MCF 10A (cell line): ENCODE data around the gene ZNF777. TPM values are rescaled to one million over a fixed set of nuclear protein-coding genes. Genes with fewer than 3 reads are reported as not detected.

Source experiments
- BruUV-seq: library from RNA; stranded (reverse); fragments of 400-500 nt; replicated peaks from 2 replicates; lab custom pipeline; 2021; lab: Mats Ljungman, UMichigan
- CTCF ChIA-PET: fragments of 300-600 bp; sonication (Branson Sonifier 250); formaldehyde crosslinking; extraction: SDS; loops from one replicate; lab custom pipeline; 2021; ENCODE audit warnings: antibody characterized with exemption, inconsistent platforms; lab: Yijun Ruan, JAX
- POLR2A ChIA-PET: fragments of 300-600, 350-650 bp; sonication (Branson Sonifier 250); formaldehyde crosslinking; extraction: SDS; loops from one replicate; lab custom pipeline; 2020; ENCODE audit warnings: antibody characterized with exemption, inconsistent platforms; lab: Yijun Ruan, JAX
- DNase-seq: peaks from one replicate; pipeline ENCODE4 v3.0.0-alpha.2; 2018; ENCODE audit not compliant: unreplicated experiment
- H3K27ac Mint-ChIP-seq: one replicate; pipeline ENCODE4 v1.8.0; 2022; ENCODE audit warnings: mild to moderate bottlenecking, low read depth, mixed read lengths; ENCODE audit not compliant: unreplicated experiment
- H3K27me3 Mint-ChIP-seq: one replicate; pipeline ENCODE4 v1.8.0; 2022; ENCODE audit warnings: mixed read lengths; ENCODE audit not compliant: insufficient read depth, unreplicated experiment
- H3K36me3 Mint-ChIP-seq: one replicate; pipeline ENCODE4 v1.8.0; 2022; ENCODE audit warnings: mild to moderate bottlenecking, moderate library complexity, mixed read lengths; ENCODE audit not compliant: insufficient read depth, unreplicated experiment
- H3K4me1 Mint-ChIP-seq: one replicate; pipeline ENCODE4 v1.8.0; 2022; ENCODE audit warnings: mixed read lengths; ENCODE audit not compliant: insufficient read depth, unreplicated experiment
- H3K4me3 Mint-ChIP-seq: one replicate; pipeline ENCODE4 v1.8.0; 2022; ENCODE audit warnings: mild to moderate bottlenecking, moderate library complexity, mixed read lengths; ENCODE audit not compliant: unreplicated experiment
- H3K9me3 Mint-ChIP-seq: one replicate; pipeline ENCODE4 v1.8.0; 2022; ENCODE audit warnings: mixed read lengths; ENCODE audit not compliant: unreplicated experiment
- intact Hi-C: fragments of 100-400 bp; cut with micrococcal nuclease; formaldehyde crosslinking; loops from 2 replicates; pipeline ENCODE4 v1.14.1; 2022
- total RNA-seq: library from RNA; stranded (reverse); gene quantifications from 2 replicates; pipeline ENCODE4 v1.2.3, GENCODE V29; 2022
- TF ChIP-seq, protein P1 (sequence below): fragments of 200-600 bp; IDR thresholded peaks from one replicate; pipeline ENCODE4 v1.8.0; 2022; ENCODE audit warnings: antibody characterized with exemption, mild to moderate bottlenecking; ENCODE audit not compliant: unreplicated experiment

The ZNF777 gene
- total RNA-seq, 1 experiment from 2014 or later = 22.9 TPM

DNA sequence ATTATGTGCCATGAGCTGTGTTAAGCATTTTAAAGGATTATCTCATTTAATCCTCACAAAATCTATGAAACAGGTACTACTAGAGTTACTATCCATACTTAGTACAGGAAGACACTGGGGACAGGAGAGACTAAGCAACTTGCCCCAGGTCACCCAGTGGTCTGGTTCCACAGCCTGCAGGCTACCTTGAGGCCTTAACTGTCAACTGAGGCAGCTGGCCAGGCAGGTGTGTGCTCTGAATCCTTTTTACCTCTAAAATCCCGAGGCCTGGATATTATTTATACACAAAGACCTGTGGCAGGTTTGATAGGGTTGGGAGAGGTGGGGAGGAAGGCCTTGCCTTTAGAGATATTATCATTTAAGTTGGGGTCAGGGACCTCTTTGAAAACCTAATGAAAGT lies 3.1 kb downstream of the ZNF777 start:
- no peak for DNase-seq
- H3K4me1 Mint-ChIP-seq = peaks cover 16% of the 10 kb centered on the region
- H3K4me3 Mint-ChIP-seq = no peak overlapping the region
- H3K9me3 Mint-ChIP-seq = no peaks in the 10 kb centered on the region
- no TSS peak for BruUV-seq
- CTCF ChIA-PET = interaction anchor here (0.7 to 1.1 kb wide), 3 partner anchors 32 to 382 kb away, joined by 3 read pairs; no protein-coding TSS in a partner anchor
- intact Hi-C loops = no loop called here
- H3K27ac Mint-ChIP-seq = peak overlapping the region; percentile 1
- TF ChIP-seq, protein P1, sequence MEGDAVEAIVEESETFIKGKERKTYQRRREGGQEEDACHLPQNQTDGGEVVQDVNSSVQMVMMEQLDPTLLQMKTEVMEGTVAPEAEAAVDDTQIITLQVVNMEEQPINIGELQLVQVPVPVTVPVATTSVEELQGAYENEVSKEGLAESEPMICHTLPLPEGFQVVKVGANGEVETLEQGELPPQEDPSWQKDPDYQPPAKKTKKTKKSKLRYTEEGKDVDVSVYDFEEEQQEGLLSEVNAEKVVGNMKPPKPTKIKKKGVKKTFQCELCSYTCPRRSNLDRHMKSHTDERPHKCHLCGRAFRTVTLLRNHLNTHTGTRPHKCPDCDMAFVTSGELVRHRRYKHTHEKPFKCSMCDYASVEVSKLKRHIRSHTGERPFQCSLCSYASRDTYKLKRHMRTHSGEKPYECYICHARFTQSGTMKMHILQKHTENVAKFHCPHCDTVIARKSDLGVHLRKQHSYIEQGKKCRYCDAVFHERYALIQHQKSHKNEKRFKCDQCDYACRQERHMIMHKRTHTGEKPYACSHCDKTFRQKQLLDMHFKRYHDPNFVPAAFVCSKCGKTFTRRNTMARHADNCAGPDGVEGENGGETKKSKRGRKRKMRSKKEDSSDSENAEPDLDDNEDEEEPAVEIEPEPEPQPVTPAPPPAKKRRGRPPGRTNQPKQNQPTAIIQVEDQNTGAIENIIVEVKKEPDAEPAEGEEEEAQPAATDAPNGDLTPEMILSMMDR = no peak
- H3K36me3 Mint-ChIP-seq = peaks cover 44% of the 10 kb centered on the region
- H3K27me3 Mint-ChIP-seq = no peaks in the 10 kb centered on the region
- POLR2A ChIA-PET = no interaction called here

DNA sequence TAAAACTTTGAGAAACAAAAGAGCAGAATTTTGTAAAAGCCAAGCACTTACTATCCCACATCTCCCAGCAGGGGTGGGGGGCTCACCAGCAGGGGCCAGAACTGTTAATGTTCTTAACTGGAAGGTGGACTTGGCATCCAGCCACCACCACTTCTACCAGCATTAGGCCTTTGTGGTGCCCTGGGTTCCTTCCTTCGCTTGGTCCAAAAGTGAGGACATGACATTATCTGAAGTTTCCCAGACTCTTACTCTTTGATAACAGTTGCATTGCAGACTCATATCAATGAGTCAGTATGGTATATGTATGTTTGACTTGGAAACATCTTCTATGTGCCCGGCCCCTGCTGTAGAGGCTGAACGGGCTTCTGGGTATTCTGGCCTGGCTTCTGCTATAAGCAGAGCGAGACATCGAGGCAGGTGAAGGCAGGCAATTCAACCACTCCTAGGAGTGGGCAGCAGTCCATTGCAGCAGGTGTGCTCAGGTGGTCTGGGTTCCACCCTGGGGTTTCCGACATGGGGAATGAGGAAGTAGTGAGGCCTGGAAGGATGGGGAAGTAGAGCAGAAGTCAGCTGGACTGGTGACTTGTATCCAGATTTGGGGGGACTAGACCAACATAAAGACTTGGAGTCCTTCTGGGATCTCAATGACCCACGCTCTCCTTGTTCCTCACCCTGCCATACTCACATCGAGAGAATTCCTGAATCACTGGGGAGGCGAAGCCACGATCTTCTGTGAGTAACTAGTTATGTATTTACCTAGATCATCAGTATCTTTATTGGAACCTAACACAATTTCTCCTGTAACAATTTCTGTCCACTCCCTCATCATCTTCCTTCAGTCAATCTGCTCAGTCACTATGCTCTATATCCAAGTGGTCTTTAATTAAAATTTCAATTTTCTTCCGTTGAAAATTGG lies 4.1 kb downstream of the ZNF777 start:
- no TSS peak for BruUV-seq
- Mint-ChIP-seq H3K4me3 (no peak overlapping the region), H3K9me3 (no peaks in the 10 kb centered on the region), H3K36me3 (peaks cover 48% of the 10 kb centered on the region), H3K27ac (peak overlapping the region; percentile 1), H3K27me3 (no peaks in the 10 kb centered on the region), H3K4me1 (peaks cover 16% of the 10 kb centered on the region)
- CTCF ChIA-PET = interaction anchor here (0.6 to 0.9 kb wide), 3 partner anchors 74 to 277 kb away, joined by 3 to 5 read pairs (median 3); no protein-coding TSS in a partner anchor
- POLR2A ChIA-PET = interaction anchor here (0.5 kb wide), 1 partner anchor 223 kb away, joined by 3 read pairs; no protein-coding TSS in a partner anchor
- TF ChIP-seq, protein P1 = no peak
- DNase-seq = no peak
- intact Hi-C loops = no loop called here

DNA sequence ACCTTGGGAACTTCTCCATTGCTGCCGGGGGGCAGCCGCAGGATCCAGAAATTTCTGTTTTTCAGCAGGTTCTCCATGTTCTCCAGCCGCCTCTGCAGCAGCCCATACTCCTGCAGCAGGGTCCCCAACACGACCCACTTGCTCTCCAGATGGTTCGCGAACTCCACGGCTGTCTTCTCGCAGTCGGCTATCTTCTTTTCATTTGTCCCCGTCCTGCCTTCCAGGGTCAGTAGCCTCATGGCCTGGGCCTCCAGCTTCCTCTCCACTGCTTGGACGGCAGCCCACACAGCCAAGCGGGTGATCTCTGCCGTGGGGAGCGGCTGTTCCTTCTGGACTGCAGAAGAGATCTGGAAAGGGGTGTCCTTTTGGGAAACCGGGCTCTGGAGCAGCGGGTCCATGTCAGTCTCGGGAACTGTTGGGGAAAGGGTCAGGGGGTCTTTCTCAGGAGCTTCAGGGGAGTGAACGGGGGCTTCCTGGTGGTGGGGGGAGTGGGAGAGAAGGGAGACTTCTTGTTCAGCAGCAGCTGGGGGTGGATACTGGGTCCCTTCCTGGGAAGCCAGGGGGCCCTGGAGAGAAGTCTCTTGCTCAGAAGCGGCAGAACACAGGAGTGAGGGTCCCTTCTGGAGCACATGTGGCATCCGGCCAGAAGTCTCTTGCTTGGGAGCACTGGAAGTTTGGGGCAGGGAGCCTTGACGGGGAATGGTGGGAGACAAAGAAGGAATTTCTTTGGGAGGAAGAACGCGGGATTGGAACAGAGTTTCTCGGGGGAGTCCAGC lies 5.5 kb downstream of the ZNF777 start:
- H3K4me1 Mint-ChIP-seq = peaks cover 16% of the 10 kb centered on the region
- intact Hi-C loops = no loop called here
- DNase-seq = no peak
- no peak overlapping the region for H3K4me3 Mint-ChIP-seq
- no peak overlapping the region for H3K27ac Mint-ChIP-seq
- H3K36me3 Mint-ChIP-seq = peaks cover 59% of the 10 kb centered on the region
- ChIA-PET CTCF (no interaction called here), POLR2A (no interaction called here)
- no peaks in the 10 kb centered on the region for H3K9me3 Mint-ChIP-seq
- BruUV-seq = no TSS peak
- TF ChIP-seq, protein P1 = no peak
- H3K27me3 Mint-ChIP-seq = no peaks in the 10 kb centered on the region

DNA sequence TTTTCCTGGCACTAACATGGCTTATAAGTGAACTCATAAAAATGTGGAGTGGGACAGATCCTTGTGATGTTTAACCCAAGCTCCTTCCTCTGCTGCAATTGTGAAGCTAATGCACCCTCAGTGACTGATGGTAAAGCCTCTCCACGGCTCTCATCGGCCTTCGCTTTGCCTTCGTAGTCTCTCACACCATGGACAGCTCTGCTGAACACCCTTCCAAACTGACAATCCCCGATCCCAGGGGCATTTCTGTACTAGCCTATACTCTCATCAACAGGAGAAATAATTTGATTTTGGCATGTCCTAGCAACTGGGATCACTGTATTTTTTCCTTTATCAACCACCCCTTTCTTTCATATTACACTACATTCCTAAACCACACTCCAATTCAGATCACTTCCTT lies 6.1 kb downstream of the ZNF777 start:
- ChIA-PET POLR2A (no interaction called here), CTCF (no interaction called here)
- Mint-ChIP-seq H3K4me3 (no peak overlapping the region), H3K9me3 (no peaks in the 10 kb centered on the region), H3K4me1 (peaks cover 16% of the 10 kb centered on the region), H3K27me3 (no peaks in the 10 kb centered on the region), H3K27ac (no peak overlapping the region), H3K36me3 (peaks cover 63% of the 10 kb centered on the region)
- intact Hi-C loops = no loop called here
- no peak for DNase-seq
- TF ChIP-seq, protein P1 = no peak
- no TSS peak for BruUV-seq
